Astrocyte of the spinal cord (primary cell): ENCODE data around the gene IQCE.

Experiments used
- DNase-seq: peaks from one replicate; pipeline ENCODE4 v3.0.0; 2011; ENCODE audit warnings: low read depth, low spot score
- H3K4me3 ChIP-seq: 2 replicates; pipeline ENCODE4 v1.5.1; 2011; ENCODE audit warnings: low read depth, mild to moderate bottlenecking, low read length, moderate library complexity
- in situ Hi-C: cut with HindIII; loops from 2 replicates; pipeline ENCODE4 v1.10.0; 2017; ENCODE audit warnings: low sequenced_read_pairs
- TF ChIP-seq, protein P1 (sequence below): IDR thresholded peaks from 2 replicates; pipeline ENCODE4 v1.5.1; 2012; ENCODE audit warnings: low read depth, mild to moderate bottlenecking, low read length, inconsistent platforms

IQCE gene

DNA sequence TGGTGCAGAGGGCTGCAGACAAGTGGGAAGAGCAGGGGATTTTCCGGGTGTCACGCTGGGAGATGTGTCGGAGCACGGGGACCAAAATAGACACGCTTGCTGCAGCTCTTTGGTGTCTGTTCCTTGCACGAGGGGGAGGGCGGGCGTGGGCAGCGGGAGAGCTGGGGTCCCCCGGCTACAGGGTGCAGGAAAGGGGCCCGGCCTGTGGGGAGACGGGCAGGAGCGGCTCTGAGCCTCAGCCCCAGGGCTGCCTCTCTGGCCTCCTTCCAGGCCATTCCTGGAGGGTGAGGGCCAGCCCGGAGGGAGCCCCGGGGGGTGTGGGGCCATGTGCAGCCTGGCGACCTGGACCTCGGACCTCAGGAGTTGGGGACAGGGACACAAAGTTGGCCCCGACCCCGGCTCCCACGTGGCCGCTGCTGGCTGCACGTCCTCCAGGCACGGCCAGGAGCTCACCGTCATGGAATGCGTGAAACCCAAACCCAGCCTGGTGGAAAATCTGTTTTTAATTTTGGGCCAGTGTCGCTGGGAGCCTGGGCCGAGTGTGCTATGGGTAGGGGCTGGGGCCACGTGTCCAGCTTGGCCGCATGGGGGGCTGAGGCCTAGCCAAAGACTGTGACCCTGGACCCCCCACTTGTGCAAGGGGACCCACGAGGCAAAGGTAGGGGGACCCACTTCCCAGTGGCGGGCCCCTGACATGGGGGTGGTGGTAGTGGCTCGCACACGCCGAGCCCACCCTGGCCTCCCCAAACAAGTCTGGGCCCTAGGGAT is 79.6 kb downstream of the IQCE start:
- peak; percentile 74 for DNase-seq
- TF ChIP-seq, protein P1, sequence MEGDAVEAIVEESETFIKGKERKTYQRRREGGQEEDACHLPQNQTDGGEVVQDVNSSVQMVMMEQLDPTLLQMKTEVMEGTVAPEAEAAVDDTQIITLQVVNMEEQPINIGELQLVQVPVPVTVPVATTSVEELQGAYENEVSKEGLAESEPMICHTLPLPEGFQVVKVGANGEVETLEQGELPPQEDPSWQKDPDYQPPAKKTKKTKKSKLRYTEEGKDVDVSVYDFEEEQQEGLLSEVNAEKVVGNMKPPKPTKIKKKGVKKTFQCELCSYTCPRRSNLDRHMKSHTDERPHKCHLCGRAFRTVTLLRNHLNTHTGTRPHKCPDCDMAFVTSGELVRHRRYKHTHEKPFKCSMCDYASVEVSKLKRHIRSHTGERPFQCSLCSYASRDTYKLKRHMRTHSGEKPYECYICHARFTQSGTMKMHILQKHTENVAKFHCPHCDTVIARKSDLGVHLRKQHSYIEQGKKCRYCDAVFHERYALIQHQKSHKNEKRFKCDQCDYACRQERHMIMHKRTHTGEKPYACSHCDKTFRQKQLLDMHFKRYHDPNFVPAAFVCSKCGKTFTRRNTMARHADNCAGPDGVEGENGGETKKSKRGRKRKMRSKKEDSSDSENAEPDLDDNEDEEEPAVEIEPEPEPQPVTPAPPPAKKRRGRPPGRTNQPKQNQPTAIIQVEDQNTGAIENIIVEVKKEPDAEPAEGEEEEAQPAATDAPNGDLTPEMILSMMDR: no peak
- no peak overlapping the region for H3K4me3 ChIP-seq
- in situ Hi-C loops: no loop called here

DNA sequence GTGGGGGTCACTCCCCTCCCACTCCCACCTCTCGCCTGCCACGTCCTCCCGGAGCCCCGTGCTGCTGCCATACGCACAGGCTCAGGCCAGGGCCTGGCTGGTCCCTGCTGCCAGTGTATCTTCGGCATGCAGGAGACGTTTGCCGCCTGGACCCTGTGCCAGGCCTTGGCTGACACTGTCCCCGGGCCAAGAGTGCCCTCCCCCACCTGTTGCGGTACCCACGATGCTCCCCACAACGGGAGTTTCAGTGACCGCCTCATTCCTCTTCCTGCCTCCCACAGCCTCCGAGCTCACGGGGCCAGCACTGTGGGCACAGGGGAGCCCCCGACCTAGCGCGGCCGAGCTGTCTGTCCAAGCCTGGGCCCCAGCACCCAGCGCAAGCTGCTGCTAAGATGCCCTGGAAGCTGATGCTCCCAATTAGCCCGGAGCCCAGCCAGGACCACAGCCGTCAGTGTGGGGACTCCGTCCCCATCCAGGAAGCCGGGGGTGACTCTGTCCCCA is 80.5 kb downstream of the IQCE start:
- in situ Hi-C loops: no loop called here
- TF ChIP-seq, protein P1: no peak
- DNase-seq: no peak
- H3K4me3 ChIP-seq: no peak overlapping the region

DNA sequence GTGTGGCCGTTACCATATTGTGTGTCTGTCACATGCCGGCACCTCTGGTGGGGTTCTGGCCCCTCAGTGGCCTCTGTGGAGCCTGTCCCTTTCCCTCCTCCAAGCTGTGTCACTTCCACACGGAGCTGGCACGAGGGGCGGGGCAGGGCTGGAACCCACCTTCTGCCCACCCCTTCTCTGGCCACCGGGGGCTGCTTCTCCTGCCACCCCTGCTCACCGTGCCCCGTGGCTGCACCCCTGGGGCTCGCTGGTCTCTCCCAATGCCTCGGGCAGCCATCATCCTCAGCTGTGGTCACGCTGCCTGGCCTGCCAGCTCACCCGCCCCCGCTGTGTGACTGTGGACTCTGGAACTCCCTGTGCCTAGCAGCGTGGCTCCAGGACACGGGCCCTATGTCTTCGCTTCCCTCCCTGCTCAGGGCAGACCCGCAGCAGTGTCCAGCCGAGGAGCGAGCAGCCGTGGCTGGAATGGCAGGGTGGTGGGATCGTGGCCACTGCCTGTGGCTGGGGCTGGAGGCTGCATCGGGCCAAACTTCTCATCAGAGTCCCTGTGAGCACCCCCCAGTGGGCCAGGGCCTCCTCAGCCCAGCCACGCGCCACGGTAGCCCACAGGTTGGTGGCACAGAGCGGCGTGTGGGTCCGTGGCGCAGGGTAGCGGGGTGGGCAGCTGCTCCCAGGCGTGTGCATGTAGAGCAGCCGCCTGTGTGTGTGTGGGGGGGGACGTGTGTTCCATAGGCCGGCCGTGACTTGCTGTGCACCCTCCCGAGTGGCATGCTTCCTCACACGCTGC is 81.1 kb downstream of the IQCE start:
- DNase-seq: no peak
- H3K4me3 ChIP-seq: no peak overlapping the region
- TF ChIP-seq, protein P1: no peak
- in situ Hi-C loops: no loop called here

DNA sequence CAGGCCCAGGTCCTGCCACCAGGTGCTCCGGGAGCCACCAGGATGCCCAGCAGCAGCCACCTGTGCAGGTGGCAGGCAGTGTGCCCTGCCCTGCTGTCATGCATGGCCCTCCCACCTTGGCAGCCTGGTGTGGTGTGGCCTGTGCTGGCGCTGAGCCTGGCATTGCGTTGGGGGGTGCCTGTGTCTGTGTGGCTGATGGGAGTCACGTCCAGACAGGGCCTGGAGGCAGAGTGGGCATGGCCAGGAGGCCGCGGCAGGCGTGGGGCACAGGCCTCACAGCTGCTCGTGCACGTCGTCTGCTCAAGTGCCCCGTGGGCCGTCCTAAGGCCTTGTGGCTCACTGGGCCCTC is 81.7 kb downstream of the IQCE start:
- no peak overlapping the region for H3K4me3 ChIP-seq
- in situ Hi-C loops: no loop called here
- TF ChIP-seq, protein P1: no peak
- DNase-seq: no peak

DNA sequence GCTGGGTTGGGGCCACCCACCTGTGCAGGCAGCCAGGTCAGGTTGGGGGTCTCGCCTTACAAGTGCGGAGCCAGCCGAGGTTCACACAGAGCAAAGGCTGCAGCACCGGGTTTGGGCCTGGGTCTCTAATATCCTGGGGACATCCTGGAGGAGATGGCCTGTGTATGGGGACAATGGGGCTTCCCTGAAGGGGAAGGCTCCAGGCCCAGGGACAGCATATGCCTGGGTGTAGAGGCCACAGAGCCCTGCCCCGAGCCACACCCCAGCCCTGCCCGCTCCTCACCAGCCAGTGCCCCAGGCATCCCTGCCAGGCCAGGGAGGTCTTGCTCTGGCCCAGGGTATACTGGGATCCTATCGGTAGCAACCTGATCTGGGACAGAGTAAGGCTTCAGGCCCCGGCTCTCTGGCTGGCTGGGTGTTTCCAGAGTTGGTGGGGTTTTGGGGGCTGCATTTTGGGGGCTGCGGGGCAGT is 82.1 kb downstream of the IQCE start:
- H3K4me3 ChIP-seq: no peak overlapping the region
- no peak for DNase-seq
- TF ChIP-seq, protein P1: no peak
- in situ Hi-C loops: no loop called here

DNA sequence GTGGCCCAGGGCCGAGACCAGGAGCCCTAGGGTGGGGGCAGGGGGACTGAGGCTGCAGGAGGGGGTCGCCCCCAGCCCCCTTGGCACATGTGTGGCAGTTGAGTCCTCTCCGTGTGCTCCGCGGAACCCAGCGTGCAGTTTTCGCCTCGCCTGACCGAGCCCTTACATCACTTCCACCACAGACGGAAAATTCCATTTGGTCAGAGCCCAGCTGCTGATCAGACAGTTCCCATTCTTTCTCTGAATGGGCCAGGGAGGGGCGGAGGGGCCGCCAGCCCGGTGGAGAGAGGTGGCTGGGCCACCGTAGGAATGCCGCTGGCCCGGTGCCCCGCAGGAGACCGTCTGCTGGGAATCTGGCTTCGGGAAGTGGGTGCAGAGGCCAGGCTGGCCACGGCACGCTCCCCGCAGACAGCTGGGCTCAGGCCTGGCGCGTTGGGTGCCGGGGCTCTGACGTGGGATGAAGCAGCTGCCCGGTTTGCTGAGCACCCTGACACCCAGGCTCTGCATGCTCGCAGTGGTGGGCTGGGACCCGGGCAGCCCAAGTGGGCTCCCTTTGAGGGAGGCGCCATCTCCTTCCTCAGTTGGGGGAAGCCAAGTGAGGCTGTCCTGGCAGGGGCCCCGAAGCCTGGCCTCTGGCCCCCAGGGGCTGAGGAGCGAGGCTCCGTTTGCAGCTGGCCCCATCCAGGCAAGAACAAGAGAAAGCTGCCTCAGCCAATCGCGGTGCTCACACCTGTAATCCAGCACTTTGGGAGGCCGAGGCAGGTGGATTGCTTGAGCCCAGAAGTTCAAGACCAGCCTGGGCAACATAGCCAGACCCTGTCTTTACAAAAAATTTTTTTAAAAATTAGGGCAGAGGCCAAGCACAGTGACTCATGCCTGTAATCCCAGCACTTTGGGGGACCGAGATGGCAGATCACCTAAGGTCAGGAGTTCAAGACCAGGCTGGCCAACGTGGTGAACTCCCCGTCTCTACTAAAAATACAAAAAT is 82.9 kb downstream of the IQCE start:
- in situ Hi-C loops: no loop called here

More for the DNA sequence above, 82.9 kb downstream of the IQCE start:
- DNase-seq: peak; percentile 98
- H3K4me3 ChIP-seq: no peak overlapping the region
- TF ChIP-seq, protein P1: no peak
